GM18499 (cell line): ENCODE results near the gene S1PR1.

ENCODE experiments used
- ATAC-seq: cut with Tn5 transposase; IDR thresholded peaks from one replicate; pipeline ENCODE4 v1.9.1; 2021; ENCODE audit warnings: moderate number of reproducible peaks; ENCODE audit not compliant: insufficient read depth, unreplicated experiment

S1PR1 gene

GRCh38 chr1:101244842-101245241 is 8.0 kb downstream of the S1PR1 start:
- no peak for ATAC-seq

GRCh38 chr1:101245246-101245927 is 8.6 kb downstream of the S1PR1 start:
- no peak for ATAC-seq

- ATAC-seq, result peak; percentile 98
Measured at GRCh38 chr1:101247404-101248287, 10.8 kb downstream of the S1PR1 start.

- no peak for ATAC-seq
Measured at GRCh38 chr1:101250222-101250621, 13.4 kb downstream of the S1PR1 start.

- no peak for ATAC-seq
Measured at GRCh38 chr1:101250656-101251272, 13.9 kb downstream of the S1PR1 start.

GRCh38 chr1:101251504-101251903 is 14.7 kb downstream of the S1PR1 start:
- ATAC-seq, result no peak

- no peak for ATAC-seq
Measured at GRCh38 chr1:101253976-101254674, 17.3 kb downstream of the S1PR1 start.

GRCh38 chr1:101257500-101258325 is 20.9 kb downstream of the S1PR1 start:
- peak; percentile 78 for ATAC-seq

- ATAC-seq, result no peak
Measured at GRCh38 chr1:101259744-101260148, 22.9 kb downstream of the S1PR1 start.

- ATAC-seq, result no peak
Measured at GRCh38 chr1:101260556-101261350, 23.9 kb downstream of the S1PR1 start.

- no peak for ATAC-seq
Measured at GRCh38 chr1:101261623-101262022, 24.8 kb downstream of the S1PR1 start.

GRCh38 chr1:101262060-101262459 is 25.2 kb downstream of the S1PR1 start:
- ATAC-seq, result no peak

GRCh38 chr1:101262630-101263348 is 26.0 kb downstream of the S1PR1 start:
- ATAC-seq, result no peak

- ATAC-seq, result no peak
Measured at GRCh38 chr1:101264697-101265096, 27.9 kb downstream of the S1PR1 start.

GRCh38 chr1:101265684-101266083 is 28.9 kb downstream of the S1PR1 start:
- ATAC-seq, result no peak

GRCh38 chr1:101267082-101267481 is 30.3 kb downstream of the S1PR1 start:
- ATAC-seq, result no peak

- ATAC-seq, result no peak
Measured at GRCh38 chr1:101268893-101269292, 32.1 kb downstream of the S1PR1 start.

GRCh38 chr1:101275672-101276071 is 38.9 kb downstream of the S1PR1 start:
- no peak for ATAC-seq
